Colonic mucosa (tissue), 4 donors: ENCODE data around the gene FMN1. TPM values are rescaled to one million over a fixed set of nuclear protein-coding genes. Genes with fewer than 3 reads are reported as not detected.

Experiments
- DNase-seq: peaks from one replicate; pipeline ENCODE4 v3.0.0-alpha.2; 2020
- H3K27ac ChIP-seq: fragments of 200-600 bp; one replicate; pipeline ENCODE4 v1.8.0; 2021
- H3K27me3 ChIP-seq: fragments of 200-600 bp; one replicate; pipeline ENCODE4 v1.8.0; 2021
- H3K36me3 ChIP-seq: fragments of 200-600 bp; one replicate; pipeline ENCODE4 v1.8.0; 2021
- H3K4me1 ChIP-seq: fragments of 200-600 bp; one replicate; pipeline ENCODE4 v1.8.0; 2021; ENCODE audit warnings: mild to moderate bottlenecking
- H3K4me3 ChIP-seq: fragments of 200-600 bp; one replicate; pipeline ENCODE4 v1.8.0; 2021
- H3K9ac ChIP-seq, 2 donors: one replicate each; pipeline ENCODE4 v1.7.0; 2013; ENCODE audit warnings: control low read depth in 2 of 2, low read depth in 2 of 2, low read length in 2 of 2
- H3K9me3 ChIP-seq: fragments of 200-600 bp; one replicate; pipeline ENCODE4 v1.8.0; 2021
- intact Hi-C: fragments of 100-400 bp; cut with DNase I; formaldehyde crosslinking; loops from one replicate; pipeline ENCODE4 v1.14.1; 2022
- total RNA-seq, 2 donors: library from RNA; stranded (reverse); fragmentation: NEBNext Ultra II Directional in 1 of 2; extraction: Animal tissue kit (Norgen Biotek cat#: 25700) in 1 of 2; gene quantifications; one replicate each; pipeline ENCODE4 v1.2.1, GENCODE V29; 2021
- TF ChIP-seq, protein P1 (sequence below): fragments of 200-600 bp; IDR thresholded peaks from one replicate; pipeline ENCODE4 v1.8.0; 2022; ENCODE audit warnings: antibody characterized with exemption, mild to moderate bottlenecking
- donor health status: healthy.
- donor health status: DM: no; HTN: no; CAD: no.
- donor health status: DM: no; HTN: no; CAD: no.

Gene FMN1
- total RNA-seq, 2 donors from 2014 or later = 23.5 to 32.0 TPM

DNA sequence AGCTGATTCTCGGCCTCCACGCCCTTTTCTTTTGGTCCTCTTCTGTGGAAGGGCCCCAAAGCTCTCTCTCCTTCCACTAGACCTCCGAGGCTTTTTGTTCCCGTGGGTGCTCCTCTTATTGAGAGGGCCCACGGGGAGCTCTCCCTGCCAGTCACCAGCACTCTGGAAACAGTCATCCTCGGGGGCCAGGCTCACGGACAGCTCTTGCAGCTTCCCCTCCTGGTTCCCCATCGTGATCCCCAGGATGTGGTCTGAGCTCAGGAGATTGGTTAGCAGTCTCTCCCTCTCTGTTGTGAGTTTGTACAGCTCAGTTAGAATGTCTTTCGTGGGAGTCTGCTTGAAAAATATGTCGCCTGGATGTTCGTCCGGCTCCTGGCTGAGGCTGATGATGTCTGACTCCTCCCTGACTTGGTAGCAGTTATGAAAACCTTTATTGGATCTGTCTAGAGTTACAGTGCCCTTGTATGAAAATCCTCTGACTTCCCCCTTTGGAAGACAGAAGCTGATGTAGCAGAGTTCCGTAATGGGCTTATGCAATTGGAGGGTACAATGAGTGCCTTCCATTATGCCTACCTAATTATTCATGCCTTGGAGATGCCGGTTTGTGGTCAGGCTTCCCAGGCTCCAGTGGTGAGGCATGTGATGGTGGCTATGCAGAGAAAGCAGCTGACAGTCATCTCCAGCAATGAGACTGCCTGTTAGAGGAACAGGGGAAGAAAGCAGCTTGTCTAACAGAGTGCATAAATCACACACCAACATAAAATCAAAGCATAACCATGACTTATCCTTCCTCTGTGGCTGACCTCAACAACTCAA lies 40.0 kb downstream of the FMN1 start:
- H3K4me1 ChIP-seq = no peaks in the 10 kb centered on the region
- no peaks in the 10 kb centered on the region for H3K36me3 ChIP-seq
- no peaks in the 10 kb centered on the region for H3K9me3 ChIP-seq
- intact Hi-C loops = no loop called here
- no peak for DNase-seq
- TF ChIP-seq, protein P1, sequence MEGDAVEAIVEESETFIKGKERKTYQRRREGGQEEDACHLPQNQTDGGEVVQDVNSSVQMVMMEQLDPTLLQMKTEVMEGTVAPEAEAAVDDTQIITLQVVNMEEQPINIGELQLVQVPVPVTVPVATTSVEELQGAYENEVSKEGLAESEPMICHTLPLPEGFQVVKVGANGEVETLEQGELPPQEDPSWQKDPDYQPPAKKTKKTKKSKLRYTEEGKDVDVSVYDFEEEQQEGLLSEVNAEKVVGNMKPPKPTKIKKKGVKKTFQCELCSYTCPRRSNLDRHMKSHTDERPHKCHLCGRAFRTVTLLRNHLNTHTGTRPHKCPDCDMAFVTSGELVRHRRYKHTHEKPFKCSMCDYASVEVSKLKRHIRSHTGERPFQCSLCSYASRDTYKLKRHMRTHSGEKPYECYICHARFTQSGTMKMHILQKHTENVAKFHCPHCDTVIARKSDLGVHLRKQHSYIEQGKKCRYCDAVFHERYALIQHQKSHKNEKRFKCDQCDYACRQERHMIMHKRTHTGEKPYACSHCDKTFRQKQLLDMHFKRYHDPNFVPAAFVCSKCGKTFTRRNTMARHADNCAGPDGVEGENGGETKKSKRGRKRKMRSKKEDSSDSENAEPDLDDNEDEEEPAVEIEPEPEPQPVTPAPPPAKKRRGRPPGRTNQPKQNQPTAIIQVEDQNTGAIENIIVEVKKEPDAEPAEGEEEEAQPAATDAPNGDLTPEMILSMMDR = no peak
- H3K4me3 ChIP-seq = no peak overlapping the region
- no peak overlapping the region for H3K27ac ChIP-seq
- no peaks in the 10 kb centered on the region for H3K27me3 ChIP-seq
- H3K9ac ChIP-seq = no peak overlapping the region

DNA sequence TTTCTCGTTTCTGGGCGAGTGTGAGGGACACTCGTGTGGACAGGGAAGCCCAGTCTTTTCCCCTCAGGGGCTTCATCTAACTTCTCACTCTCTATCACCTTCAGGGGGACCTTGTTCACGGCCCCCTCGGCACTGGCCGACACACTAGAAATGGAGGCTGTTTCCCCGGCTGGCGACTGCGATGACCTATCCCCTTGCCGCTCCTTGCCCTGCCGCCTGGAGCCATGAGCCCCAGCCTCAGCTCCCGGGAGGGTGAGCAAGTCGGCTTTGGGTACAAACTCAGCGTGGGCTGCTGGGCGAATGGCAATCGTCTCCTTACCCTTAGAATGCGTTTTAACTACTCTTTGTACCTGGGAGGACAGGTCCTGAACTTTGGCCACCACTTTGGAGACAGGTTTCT lies 41.0 kb downstream of the FMN1 start:
- no peak overlapping the region for H3K4me3 ChIP-seq
- intact Hi-C loops = no loop called here
- H3K36me3 ChIP-seq = no peaks in the 10 kb centered on the region
- no peak overlapping the region for H3K9ac ChIP-seq
- TF ChIP-seq, protein P1 = no peak
- H3K4me1 ChIP-seq = no peaks in the 10 kb centered on the region
- no peaks in the 10 kb centered on the region for H3K9me3 ChIP-seq
- no peak overlapping the region for H3K27ac ChIP-seq
- no peaks in the 10 kb centered on the region for H3K27me3 ChIP-seq
- DNase-seq = no peak

DNA sequence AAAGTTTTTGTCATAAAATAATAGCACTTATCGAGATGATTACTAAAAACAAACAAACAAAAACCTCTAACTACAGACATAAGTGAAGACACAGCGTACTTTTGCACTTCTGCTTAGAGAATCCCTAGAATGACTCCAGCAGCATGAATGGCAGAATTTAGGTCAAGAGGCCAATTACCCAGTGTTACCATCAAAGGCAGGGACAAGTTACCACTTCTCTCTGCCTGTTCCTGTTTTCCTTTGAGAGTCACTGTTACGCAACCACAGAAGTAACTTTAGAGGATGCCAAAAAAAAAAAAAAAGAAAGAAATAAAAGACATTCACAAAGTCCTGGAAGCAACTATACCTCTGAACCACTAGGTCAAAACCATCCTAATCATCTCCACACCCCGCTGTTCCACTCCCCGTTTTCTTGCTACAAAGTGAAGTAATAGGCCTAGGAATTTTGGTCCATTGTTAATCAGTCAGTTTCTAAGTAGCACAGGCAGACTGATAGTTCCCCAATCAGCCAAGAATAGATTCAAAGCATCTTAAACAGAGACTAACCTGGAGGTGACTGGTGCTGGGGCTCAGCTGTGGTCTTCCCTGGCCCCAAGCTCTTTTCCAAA lies 41.9 kb downstream of the FMN1 start:
- Histone ChIP-seq H3K36me3 (no peaks in the 10 kb centered on the region), H3K4me1 (no peaks in the 10 kb centered on the region), H3K9ac (no peak overlapping the region), H3K9me3 (no peaks in the 10 kb centered on the region), H3K4me3 (no peak overlapping the region), H3K27me3 (no peaks in the 10 kb centered on the region), H3K27ac (no peak overlapping the region)
- no peak for DNase-seq
- intact Hi-C loops = no loop called here
- TF ChIP-seq, protein P1 = no peak

- intact Hi-C loops = no loop called here
- Histone ChIP-seq H3K9me3 (no peaks in the 10 kb centered on the region), H3K9ac (no peak overlapping the region), H3K27me3 (no peaks in the 10 kb centered on the region), H3K4me3 (no peak overlapping the region), H3K27ac (no peak overlapping the region), H3K36me3 (no peaks in the 10 kb centered on the region), H3K4me1 (no peaks in the 10 kb centered on the region)
- no peak for DNase-seq
- TF ChIP-seq, protein P1 = no peak
Observed at GRCh38 chr15:33150971-33151370, 43.5 kb downstream of the FMN1 start.

DNA sequence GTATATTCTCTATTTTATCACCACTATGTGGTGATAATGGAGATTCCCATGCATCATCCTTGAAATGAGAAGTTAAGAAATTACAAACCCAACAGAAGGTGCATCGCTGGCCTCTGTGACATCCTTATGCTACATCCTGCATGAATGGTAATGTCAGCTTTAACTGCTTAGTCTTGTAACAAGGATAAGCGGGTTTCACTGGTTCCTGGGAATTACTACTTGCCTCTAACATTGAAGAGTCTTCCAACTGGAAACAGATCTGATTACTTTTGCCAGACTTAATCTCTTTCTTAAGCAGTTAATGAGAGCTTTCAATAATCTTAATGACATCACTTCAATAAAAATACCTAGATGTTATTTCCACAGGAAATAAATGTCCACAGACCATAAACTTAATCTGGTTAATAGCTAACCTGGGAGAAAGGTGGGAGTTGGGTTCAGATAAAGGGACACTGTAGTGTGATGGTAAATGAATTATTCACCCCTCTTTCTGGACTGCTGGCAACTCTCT lies 44.0 kb downstream of the FMN1 start:
- TF ChIP-seq, protein P1 = no peak
- no peaks in the 10 kb centered on the region for H3K9me3 ChIP-seq
- no peak overlapping the region for H3K4me3 ChIP-seq
- H3K27ac ChIP-seq = no peak overlapping the region
- DNase-seq = no peak
- no peaks in the 10 kb centered on the region for H3K4me1 ChIP-seq
- H3K36me3 ChIP-seq = no peaks in the 10 kb centered on the region
- no peaks in the 10 kb centered on the region for H3K27me3 ChIP-seq
- intact Hi-C loops = no loop called here
- no peak overlapping the region for H3K9ac ChIP-seq
